Keratinocyte (primary cell): ENCODE data around the gene FGFBP2. TPM values are rescaled to one million over a fixed set of nuclear protein-coding genes. Genes with fewer than 3 reads are reported as not detected.

ENCODE experiments used
- DNase-seq: peaks from one replicate; pipeline ENCODE4 v3.0.0-alpha.2; 2011; ENCODE audit warnings: low read depth, missing footprints, low spot score
- FAIRE-seq: peaks from 2 replicates; lab custom pipeline; 2011; peaks lifted over from hg19 to GRCh38; lab: Jason Lieb, UNC
- H2AFZ ChIP-seq: 2 replicates; pipeline ENCODE4 v1.6.0; 2012; ENCODE audit warnings: low read length, control low read depth, inconsistent platforms; ENCODE audit not compliant: control insufficient read depth
- H3K27ac ChIP-seq: 2 replicates; pipeline ENCODE4 v1.5.1; 2011; ENCODE audit warnings: low read length; ENCODE audit not compliant: control insufficient read depth, insufficient read depth
- H3K27me3 ChIP-seq: 3 replicates; pipeline ENCODE4 v1.6.0; 2011; ENCODE audit warnings: low read length; ENCODE audit not compliant: control insufficient read depth, insufficient read depth; ENCODE audit errors: extremely low read depth
- H3K36me3 ChIP-seq, 2 experiments: 2 replicates in 1 of 2; 3 replicates in 1 of 2; pipeline ENCODE4 v1.5.1; 2011; ENCODE audit warnings: low read length in 2 of 2, mild to moderate bottlenecking in 1 of 2; ENCODE audit not compliant: control insufficient read depth in 2 of 2, insufficient read depth in 2 of 2; ENCODE audit errors: extremely low read depth in 1 of 2
- H3K4me1 ChIP-seq: 3 replicates; pipeline ENCODE4 v1.5.1; 2011; ENCODE audit warnings: low read length; ENCODE audit not compliant: control insufficient read depth, insufficient read depth; ENCODE audit errors: extremely low read depth
- H3K4me2 ChIP-seq: 3 replicates; pipeline ENCODE4 v1.6.0; 2011; ENCODE audit warnings: low read depth, low read length; ENCODE audit not compliant: control insufficient read depth, insufficient read depth; ENCODE audit errors: extremely low read depth
- H3K4me3 ChIP-seq, 3 experiments: fragments of 200-600 bp in 1 of 3; sonication (generic) in 1 of 3; 2 replicates in 2 of 3; 3 replicates in 1 of 3; pipeline ENCODE4 v1.5.1; 2011 to 2016; ENCODE audit warnings: low read length in 3 of 3, mild to moderate bottlenecking in 3 of 3, control low read depth in 2 of 3, inconsistent platforms in 1 of 3, low read depth in 1 of 3, mixed read lengths in 1 of 3, mixed run types in 1 of 3, moderate library complexity in 1 of 3; ENCODE audit not compliant: control insufficient read depth in 2 of 3, insufficient read depth in 2 of 3; ENCODE audit errors: extremely low read depth in 1 of 3
- H3K79me2 ChIP-seq: 2 replicates; pipeline ENCODE4 v1.6.0; 2012; ENCODE audit warnings: low read length; ENCODE audit not compliant: control insufficient read depth, insufficient read depth
- H3K9ac ChIP-seq: 3 replicates; pipeline ENCODE4 v1.6.0; 2011; ENCODE audit warnings: low read length; ENCODE audit not compliant: control insufficient read depth, insufficient read depth; ENCODE audit errors: extremely low read depth
- H3K9me1 ChIP-seq: 3 replicates; pipeline ENCODE4 v1.6.0; 2011; ENCODE audit warnings: low read length; ENCODE audit not compliant: control insufficient read depth, insufficient read depth; ENCODE audit errors: extremely low read depth
- H3K9me3 ChIP-seq: 2 replicates; pipeline ENCODE4 v1.5.1; 2012; ENCODE audit warnings: low read depth, low read length; ENCODE audit not compliant: control insufficient read depth
- H4K20me1 ChIP-seq: 3 replicates; pipeline ENCODE4 v1.6.0; 2011; ENCODE audit warnings: low read length; ENCODE audit not compliant: control insufficient read depth, insufficient read depth; ENCODE audit errors: extremely low read depth
- EZH2 ChIP-seq: IDR thresholded peaks from one replicate; pipeline ENCODE4 v1.6.1; 2012; ENCODE audit warnings: inconsistent platforms, mild to moderate bottlenecking, low read length, moderate library complexity
- dilution Hi-C: fragments of 300-500 bp; cut with MboI; formaldehyde crosslinking; loops from one replicate; pipeline ENCODE4 v1.7.0; 2020; ENCODE audit warnings: low sequenced_read_pairs; ENCODE audit not compliant: extremely low pct_ligation_motif_present
- polyA plus RNA-seq, 5 experiments: library from polyadenylated mRNA; depleted of rRNA in 3 of 5; stranded (reverse) in 3 of 5; stranded (forward) in 1 of 5; unstranded in 1 of 5; fragments of >200 nt; gene quantifications; 1 replicate in 1 of 5; 2 replicates in 3 of 5; 3 replicates in 1 of 5; pipeline versions ENCODE4 v1.2.1 to v1.2.3, GENCODE V29; 2011 to 2012; ENCODE audit warnings: missing spikeins in 2 of 5, low read depth in 1 of 5, low replicate concordance in 1 of 5
- TF ChIP-seq, protein P1 (sequence below), 3 experiments: IDR thresholded peaks in 1 of 3; conservative IDR thresholded peaks in 1 of 3; optimal IDR thresholded peaks in 1 of 3; 2 replicates in 2 of 3; 3 replicates in 1 of 3; pipeline versions ENCODE3 to v1.5.1; 2011; ENCODE audit warnings: low read length in 3 of 3, mild to moderate bottlenecking in 3 of 3, moderate library complexity in 2 of 3, control low read depth in 1 of 3, inconsistent platforms in 1 of 3; ENCODE audit not compliant: insufficient read depth in 2 of 3; ENCODE audit errors: extremely low read depth in 1 of 3

The FGFBP2 gene
- polyA plus RNA-seq, 1 donor (not counting 4 experiments of a cell fraction or from before 2014, with no cell fraction given), result not detected

DNA sequence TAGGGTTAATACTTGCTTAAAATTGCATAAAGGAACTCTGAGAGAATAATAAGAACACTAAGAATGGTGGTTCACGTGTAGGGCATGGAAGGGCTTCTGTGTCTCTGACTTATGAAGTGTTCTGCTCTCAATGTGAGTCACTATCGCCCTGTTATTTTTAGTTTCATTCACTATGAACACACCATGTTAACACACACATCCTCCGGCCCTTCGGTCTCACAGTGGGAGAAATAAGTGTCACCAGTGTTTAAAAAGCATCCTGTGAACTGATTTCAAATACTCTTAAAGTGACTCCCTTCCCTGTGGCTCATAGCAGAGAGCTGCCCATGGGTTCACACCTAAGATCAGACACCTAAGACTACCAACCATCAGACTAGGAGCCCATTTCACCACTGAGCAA, 33.8 kb upstream of the FGFBP2 start:
- Histone ChIP-seq H3K9me1 (no peaks in the 10 kb centered on the region), H4K20me1 (no peaks in the 10 kb centered on the region), H3K36me3 (no peaks in the 10 kb centered on the region), H3K4me3 (no peak overlapping the region), H3K4me1 (no peaks in the 10 kb centered on the region), H3K27me3 (peaks cover 5% of the 10 kb centered on the region), H2AFZ (no peak overlapping the region), H3K9ac (no peak overlapping the region), H3K79me2 (no peaks in the 10 kb centered on the region), H3K4me2 (no peak overlapping the region), H3K9me3 (no peaks in the 10 kb centered on the region), H3K27ac (no peak overlapping the region)
- FAIRE-seq (no peak), DNase-seq (no peak)
- TF ChIP-seq, protein P1, sequence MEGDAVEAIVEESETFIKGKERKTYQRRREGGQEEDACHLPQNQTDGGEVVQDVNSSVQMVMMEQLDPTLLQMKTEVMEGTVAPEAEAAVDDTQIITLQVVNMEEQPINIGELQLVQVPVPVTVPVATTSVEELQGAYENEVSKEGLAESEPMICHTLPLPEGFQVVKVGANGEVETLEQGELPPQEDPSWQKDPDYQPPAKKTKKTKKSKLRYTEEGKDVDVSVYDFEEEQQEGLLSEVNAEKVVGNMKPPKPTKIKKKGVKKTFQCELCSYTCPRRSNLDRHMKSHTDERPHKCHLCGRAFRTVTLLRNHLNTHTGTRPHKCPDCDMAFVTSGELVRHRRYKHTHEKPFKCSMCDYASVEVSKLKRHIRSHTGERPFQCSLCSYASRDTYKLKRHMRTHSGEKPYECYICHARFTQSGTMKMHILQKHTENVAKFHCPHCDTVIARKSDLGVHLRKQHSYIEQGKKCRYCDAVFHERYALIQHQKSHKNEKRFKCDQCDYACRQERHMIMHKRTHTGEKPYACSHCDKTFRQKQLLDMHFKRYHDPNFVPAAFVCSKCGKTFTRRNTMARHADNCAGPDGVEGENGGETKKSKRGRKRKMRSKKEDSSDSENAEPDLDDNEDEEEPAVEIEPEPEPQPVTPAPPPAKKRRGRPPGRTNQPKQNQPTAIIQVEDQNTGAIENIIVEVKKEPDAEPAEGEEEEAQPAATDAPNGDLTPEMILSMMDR (optimal IDR thresholded peaks at IDR 0.05 in 1 of 3, IDR thresholded peaks at IDR 0.05 in 1 of 3, conservative IDR thresholded peaks at IDR 0.05 in 1 of 3; ENCODE audit: extremely low read depth in 1 of 3, insufficient read depth in 2 of 3, low read length in 3 of 3), result no peak
- no peak for TF ChIP-seq EZH2
- dilution Hi-C loops, result no loop called here

DNA sequence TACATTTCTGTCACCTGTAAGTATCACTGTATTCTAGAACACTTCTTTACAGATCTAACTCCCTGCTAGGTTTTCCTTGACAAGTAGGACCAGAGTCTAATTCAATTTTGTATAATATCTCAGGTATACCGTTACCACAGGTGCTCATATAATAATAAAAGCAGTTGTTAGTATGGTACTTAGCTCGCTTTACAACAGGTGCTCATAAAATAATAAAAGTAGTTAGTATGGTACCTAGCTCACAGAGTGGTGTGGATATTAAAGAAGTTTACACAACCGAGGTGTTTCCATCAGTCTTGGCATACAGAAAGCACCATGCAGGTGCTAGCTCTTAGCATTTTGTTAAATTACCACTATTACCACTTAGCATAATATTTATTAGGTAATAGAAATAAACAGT, 32.9 kb upstream of the FGFBP2 start:
- dilution Hi-C loops, result no loop called here
- H3K9me1 ChIP-seq, result no peaks in the 10 kb centered on the region
- FAIRE-seq, result no peak

More for the DNA sequence above, 32.9 kb upstream of the FGFBP2 start:
- Histone ChIP-seq H3K4me2 (no peak overlapping the region), H3K27ac (no peak overlapping the region), H3K9me3 (no peaks in the 10 kb centered on the region), H3K4me3 (no peak overlapping the region), H2AFZ (no peak overlapping the region), H3K4me1 (no peaks in the 10 kb centered on the region), H3K36me3 (no peaks in the 10 kb centered on the region), H3K9ac (no peak overlapping the region), H4K20me1 (no peaks in the 10 kb centered on the region), H3K79me2 (no peaks in the 10 kb centered on the region), H3K27me3 (peaks cover 5% of the 10 kb centered on the region)
- no peak for DNase-seq
- no peak for TF ChIP-seq EZH2
- TF ChIP-seq, protein P1 (optimal IDR thresholded peaks at IDR 0.05 in 1 of 3, IDR thresholded peaks at IDR 0.05 in 1 of 3, conservative IDR thresholded peaks at IDR 0.05 in 1 of 3; ENCODE audit: extremely low read depth in 1 of 3, insufficient read depth in 2 of 3, low read length in 3 of 3), result no peak
